Muscle of back (tissue), 13 donors: ENCODE data around the gene PPIG. TPM values are rescaled to one million over a fixed set of nuclear protein-coding genes. Genes with fewer than 3 reads are reported as not detected.
"Not testable (repeated sequence)": the region's sequence is repeated elsewhere in the genome, so short reads cannot be mapped to it uniquely, and the experiment has no call there.

Experiments used
- DNase-seq, 3 donors: peaks; one replicate each; pipeline versions ENCODE4 v3.0.0 to v3.0.0-alpha.2; 2013
- long read RNA-seq, 9 donors: transcript quantifications; one replicate each; lab custom pipeline, GENCODE V29; 2026
- polyA plus RNA-seq, 10 donors: library from polyadenylated mRNA; unstranded; fragments of 120-200 nt; gene quantifications; one replicate each; pipeline ENCODE4 v1.2.1, GENCODE V29; 2013; ENCODE audit not compliant: insufficient read length in 10 of 10

The PPIG gene
- 10 to 100 TPM; 45.7 to 61.9 (median 53.1) TPM for polyA plus RNA-seq
- long read RNA-seq, donor 1, full-length matches to known transcripts, result 6 of 6 reads
- long read RNA-seq, donor 1, partial matches to known transcripts, result 0 of 6 reads
- long read RNA-seq, donor 1, other reads (novel, unspliced or antisense), result 0 of 6 reads
- long read RNA-seq, donor 2, full-length matches to known transcripts, result 3 of 14 reads
- long read RNA-seq, donor 2, partial matches to known transcripts, result 11 of 14 reads
- long read RNA-seq, donor 2, other reads (novel, unspliced or antisense), result 0 of 14 reads
- long read RNA-seq, donor 3, result 0 reads
- long read RNA-seq, donor 4, full-length matches to known transcripts, result 5 of 19 reads
- long read RNA-seq, donor 4, partial matches to known transcripts, result 14 of 19 reads
- long read RNA-seq, donor 4, other reads (novel, unspliced or antisense), result 0 of 19 reads
- long read RNA-seq, donor 5, full-length matches to known transcripts, result 4 of 26 reads
- long read RNA-seq, donor 5, partial matches to known transcripts, result 22 of 26 reads
- long read RNA-seq, donor 5, other reads (novel, unspliced or antisense), result 0 of 26 reads
- long read RNA-seq, donor 6, full-length matches to known transcripts, result 10 of 16 reads
- long read RNA-seq, donor 6, partial matches to known transcripts, result 6 of 16 reads
- long read RNA-seq, donor 6, other reads (novel, unspliced or antisense), result 0 of 16 reads
- long read RNA-seq, donor 7, full-length matches to known transcripts, result 5 of 5 reads
- long read RNA-seq, donor 7, partial matches to known transcripts, result 0 of 5 reads
- long read RNA-seq, donor 7, other reads (novel, unspliced or antisense), result 0 of 5 reads
- long read RNA-seq, donor 8, full-length matches to known transcripts, result 3 of 11 reads
- long read RNA-seq, donor 8, partial matches to known transcripts, result 8 of 11 reads
- long read RNA-seq, donor 8, other reads (novel, unspliced or antisense), result 0 of 11 reads
- long read RNA-seq, donor 9, partial matches to known transcripts, result 0 of 1 reads
- long read RNA-seq, donor 9, other reads (novel, unspliced or antisense), result 0 of 1 reads

- DNase-seq, result peak; percentile 93 to 97 (median 95)
Measured at GRCh38 chr2:169584005-169584877, at the start of gene PPIG. PPIG (plus strand) TSS chr2:169584351; CDS start chr2:169604042, 19,691 bp downstream.

- not testable (repeated sequence) for DNase-seq
Measured at GRCh38 chr2:169539460-169539859, 44.7 kb upstream of the PPIG start.

DNA sequence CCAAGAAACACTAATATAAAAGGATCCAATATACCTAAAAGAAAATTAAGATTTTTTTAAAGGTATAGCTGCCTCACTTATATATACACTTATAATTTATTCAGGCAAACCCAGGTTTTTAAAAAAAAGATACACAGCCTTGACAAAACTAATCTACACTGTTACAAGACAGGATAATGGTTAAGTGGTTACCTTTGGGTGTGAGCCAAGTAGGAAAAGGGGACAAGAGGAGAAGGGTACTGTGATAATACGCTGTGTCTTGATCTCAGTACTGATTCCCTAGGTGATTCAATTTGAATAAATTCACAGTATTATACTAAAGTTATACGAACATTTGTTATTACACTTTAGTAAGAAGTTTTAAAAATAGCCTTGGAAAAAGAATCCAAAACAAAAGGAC lies 44.0 kb upstream of the PPIG start:
- DNase-seq, result no peak

GRCh38 chr2:169542433-169542832 lies 41.7 kb upstream of the PPIG start:
- no peak for DNase-seq

GRCh38 chr2:169546756-169547155 lies 37.4 kb upstream of the PPIG start:
- no peak for DNase-seq

GRCh38 chr2:169561364-169561763 lies 22.8 kb upstream of the PPIG start:
- peak in 1 of 3 donors; percentile 31 for DNase-seq

GRCh38 chr2:169562084-169562483 lies 22.1 kb upstream of the PPIG start:
- not testable (repeated sequence) for DNase-seq

DNA sequence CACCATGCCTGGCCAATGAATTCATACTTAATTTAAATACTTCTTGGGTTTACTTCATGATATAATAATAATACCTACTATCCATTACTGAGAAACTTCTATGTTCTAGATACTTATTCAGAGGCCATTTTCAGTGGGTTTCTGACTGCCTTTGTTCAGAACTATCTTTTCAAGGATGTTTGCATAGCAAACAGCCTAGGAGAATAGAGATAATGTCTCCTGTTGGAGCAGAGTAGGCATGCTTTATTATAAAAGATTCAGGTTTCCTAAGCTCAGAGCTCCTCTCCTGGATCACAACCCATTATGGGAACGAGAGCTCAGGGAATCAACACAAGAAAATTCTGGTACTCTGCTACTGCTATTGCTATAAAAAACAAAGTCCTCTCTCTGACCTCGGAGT lies 21.6 kb upstream of the PPIG start:
- DNase-seq, result peak in 1 of 3 donors; percentile 23

- DNase-seq, result no peak
Measured at GRCh38 chr2:169565686-169566085, 18.5 kb upstream of the PPIG start.

DNA sequence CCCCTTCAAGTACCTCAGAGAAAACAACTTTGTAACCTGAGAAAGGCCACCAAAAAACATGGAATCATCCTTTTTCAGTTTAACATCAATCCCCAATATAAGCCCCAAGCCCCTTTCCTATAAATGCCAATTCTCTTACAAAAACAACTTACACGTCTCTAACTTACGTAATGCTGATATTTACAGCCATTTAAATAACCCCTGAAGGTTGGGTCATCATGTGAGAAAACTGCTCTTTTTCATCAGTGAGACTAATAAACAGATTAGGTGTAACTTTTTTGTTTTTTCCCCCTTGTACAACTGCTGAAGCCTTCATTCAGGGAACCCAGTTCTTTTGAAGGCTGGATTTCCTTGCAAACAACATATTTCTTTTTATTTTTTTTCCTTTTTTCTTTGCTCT lies 14.2 kb upstream of the PPIG start:
- no peak for DNase-seq

DNA sequence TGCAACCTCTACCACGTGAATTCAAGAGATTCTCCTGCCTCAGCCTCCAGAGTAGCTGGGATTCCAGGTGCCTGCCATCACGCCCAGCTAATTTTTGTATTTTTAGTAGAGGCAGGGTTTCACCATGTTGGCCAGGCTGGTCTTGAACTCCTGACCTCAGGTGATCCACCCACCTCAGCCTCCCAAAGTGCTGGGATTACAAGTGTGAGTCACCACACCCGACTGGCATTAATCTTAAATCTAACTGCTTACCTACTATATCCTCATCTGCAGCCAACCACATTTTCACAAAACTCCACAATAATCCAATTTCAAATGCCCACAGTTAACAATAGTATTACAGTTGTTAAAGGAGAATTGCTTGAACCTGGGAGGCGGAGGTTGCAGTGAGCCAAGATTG lies 13.4 kb upstream of the PPIG start:
- DNase-seq, result not testable (repeated sequence)

DNA sequence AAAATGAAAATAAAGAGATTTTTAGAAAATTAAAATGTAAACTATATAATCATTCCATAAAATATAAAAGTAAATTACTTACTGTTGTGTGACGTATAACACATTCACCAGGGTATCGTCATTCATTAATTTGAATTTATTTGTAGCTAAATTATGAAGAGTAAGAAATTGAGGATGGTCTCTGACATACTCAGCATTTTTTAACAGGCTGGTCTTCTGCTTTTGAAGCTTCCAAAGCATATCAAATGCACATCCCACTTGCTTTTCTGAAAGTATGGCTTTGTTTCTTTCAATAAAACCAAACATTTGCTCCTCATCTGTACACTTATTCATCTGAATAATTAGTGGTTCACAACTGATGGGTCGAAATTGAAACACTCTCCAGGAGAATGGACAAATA lies 12.6 kb upstream of the PPIG start:
- no peak for DNase-seq

DNA sequence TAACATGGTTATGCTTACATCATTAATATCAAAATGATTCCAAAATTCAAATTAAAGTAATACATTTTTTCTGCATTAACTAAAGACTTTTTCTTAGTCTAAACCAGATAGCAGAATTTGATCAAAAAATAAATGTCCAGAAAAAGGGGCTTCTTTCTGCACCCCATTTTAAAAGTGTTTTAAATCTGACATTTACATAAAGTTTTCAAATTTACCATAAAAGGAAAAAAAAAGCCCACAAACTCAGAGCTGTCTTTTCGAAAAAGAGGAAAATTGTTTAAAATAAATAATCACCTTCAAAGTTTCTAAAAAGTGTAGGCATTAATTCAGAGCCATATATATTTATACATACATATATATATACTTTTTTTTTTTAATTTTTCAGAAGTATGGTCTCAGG lies 12.0 kb upstream of the PPIG start:
- DNase-seq, result no peak

GRCh38 chr2:169572821-169573159 lies 11.4 kb upstream of the PPIG start:
- DNase-seq, result no peak

DNA sequence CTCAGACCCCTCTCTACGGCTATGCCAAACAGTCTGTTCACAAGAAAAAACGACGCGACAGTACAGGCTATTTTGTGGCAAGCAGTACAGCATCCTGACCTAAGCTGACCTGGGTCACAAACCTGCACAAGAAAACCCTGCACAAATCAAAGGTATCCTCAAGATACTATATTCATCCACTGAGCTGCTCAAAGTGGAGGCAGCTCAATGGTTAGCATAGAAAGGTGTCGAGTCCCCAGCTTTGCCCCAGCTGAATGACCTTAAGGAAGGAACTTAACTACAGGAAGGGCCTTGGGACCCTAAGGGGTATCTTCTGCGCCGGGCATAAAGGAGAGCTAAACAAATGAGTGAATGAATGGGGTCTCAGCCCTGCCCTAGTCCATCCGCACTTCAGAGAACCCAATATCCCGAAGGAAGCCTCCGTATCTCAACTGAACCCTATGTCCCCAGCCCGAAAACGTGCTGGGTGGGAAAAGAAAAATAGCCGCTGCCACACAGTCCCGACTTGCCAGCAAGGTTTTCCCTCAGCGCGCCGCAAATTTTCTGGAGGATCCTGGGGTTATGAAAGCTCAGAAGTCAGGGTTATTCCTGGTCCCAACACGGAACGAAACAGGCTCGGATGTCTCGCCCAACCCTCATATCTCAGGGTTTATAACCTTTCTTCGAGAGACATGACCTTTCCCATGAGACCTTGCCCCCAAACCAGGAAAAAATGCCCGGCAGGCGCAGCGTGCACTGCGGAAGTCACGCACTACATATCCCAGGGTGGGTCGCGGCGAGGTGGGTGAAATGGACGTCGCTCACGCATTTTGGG lies 10.8 kb upstream of the PPIG start, which contains the start of gene FASTKD1:
TSS of gene FASTKD1 (minus strand) at position 706 of the 814 bp plus-strand sequence. CDS start 1,836 bp downstream, outside the sequence.
- DNase-seq, result peak; percentile 89 to 95 (median 90)

DNA sequence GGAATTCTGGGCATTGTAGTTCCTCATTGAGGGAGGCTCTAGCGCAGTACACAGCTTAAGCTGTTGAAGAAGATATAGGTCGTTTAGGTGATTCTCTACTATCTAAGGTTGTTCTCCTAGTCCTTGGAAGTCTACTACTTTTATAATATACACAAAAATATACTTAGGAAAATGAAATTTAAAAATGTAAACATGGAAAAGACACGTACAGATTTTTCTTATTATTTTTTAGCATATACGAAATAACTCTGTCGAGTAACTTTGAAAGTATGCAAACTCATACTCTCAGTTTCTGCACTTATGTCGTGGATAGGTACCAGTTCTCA lies 10.2 kb upstream of the PPIG start:
- no peak for DNase-seq

DNA sequence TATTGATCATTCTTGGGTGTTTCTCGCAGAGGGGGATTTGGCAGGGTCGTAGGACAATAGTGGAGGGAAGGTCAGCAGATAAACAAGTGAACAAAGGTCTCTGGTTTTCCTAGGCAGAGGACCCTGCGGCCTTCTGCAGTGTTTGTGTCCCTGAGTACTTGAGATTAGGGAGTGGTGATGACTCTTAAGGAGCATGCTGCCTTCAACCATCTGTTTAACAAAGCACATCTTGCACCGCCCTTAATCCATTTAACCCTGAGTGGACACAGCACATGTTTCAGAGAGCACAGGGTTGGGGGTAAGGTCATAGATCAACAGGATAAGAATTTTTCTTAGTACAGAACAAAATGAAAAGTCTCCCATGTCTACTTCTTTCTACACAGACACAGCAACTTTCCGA lies 9.6 kb upstream of the PPIG start:
- not testable (repeated sequence) for DNase-seq

GRCh38 chr2:169575264-169575663 lies 8.9 kb upstream of the PPIG start:
- not testable (repeated sequence) for DNase-seq

DNA sequence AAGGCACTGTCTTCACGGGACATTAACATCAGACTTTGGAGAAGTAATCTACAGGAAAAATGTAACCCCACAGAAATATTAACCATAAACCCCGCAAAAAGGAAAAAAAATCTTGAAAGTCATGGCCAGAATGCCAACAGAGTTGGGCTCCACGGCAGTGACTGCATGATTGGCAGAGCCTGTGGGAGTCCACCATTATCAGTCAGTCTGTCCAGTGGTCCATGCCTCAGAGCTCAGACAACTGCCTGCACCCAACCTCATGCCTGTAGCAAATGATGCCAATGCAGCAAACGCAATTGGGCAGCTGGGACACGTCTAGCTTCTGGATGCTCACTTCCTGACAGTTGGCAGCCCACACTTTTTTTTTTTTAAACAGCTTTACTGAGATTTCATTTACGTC lies 5.1 kb upstream of the PPIG start:
- no peak for DNase-seq

- not testable (repeated sequence) for DNase-seq
Measured at GRCh38 chr2:169582552-169583266, 1.4 kb upstream of the PPIG start.
